Activated CD8-positive, alpha-beta memory T cell treated with anti-CD3 and anti-CD28 coated beads for 36 hours (primary cell): ENCODE results near the gene APOBEC3F. TPM values are rescaled to one million over a fixed set of nuclear protein-coding genes. Genes with fewer than 3 reads are reported as not detected.
"Not testable (repeated sequence)": the region's sequence is repeated elsewhere in the genome, so short reads cannot be mapped to it uniquely, and the experiment has no call there.

Experiments
- CTCF ChIA-PET: fragments of 350-600 bp; sonication (Branson Sonifier 250); formaldehyde crosslinking; loops from one replicate; lab custom pipeline; 2021; ENCODE audit warnings: antibody characterized with exemption; lab: Charles Lee
- POLR2A ChIA-PET: fragments of 350-600 bp; sonication (Branson Sonifier 250); formaldehyde crosslinking; loops from one replicate; lab custom pipeline; 2021; ENCODE audit warnings: antibody characterized with exemption; lab: Charles Lee
- total RNA-seq, 2 experiments: library from RNA; stranded (reverse); gene quantifications; one replicate each; pipeline ENCODE4 v1.2.3, GENCODE V29; 2021

The APOBEC3F gene
- total RNA-seq, 2 experiments from 2014 or later, result 28.6 to 30.0 TPM

DNA sequence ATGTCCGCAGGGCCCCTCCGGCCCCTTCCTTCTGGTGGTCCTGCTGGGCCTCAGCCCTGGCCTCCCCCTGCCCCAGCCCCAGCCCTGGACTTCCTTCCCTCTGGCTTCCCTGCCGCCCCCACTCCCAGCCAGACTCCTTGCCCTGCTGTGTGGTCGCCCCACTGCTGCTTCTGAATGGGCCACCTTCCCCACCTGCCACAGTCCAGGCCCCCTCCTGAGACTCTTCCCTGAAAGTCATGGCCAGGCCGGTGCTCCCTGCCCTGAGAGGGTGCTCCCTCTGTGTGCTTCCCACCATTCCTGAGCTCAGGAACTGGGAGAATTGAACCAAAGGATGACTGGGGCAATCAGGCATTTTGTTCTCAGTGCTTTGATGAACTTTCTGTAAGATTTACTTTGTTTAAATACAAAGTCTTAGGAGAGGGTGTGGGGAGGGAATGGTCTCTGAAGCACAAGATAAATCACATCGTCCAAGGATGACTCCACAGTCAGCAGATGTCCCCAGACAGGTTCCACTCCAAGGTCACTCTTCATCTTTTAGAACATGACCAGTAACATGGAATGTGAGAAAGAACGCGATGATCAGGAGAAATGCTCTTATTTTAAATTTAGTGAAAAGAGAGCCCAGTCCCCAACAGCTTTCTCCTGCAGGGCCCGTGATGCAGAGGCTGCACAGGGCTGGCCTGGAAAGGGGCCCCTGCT is 19.0 kb upstream of the APOBEC3F start:
- POLR2A ChIA-PET, result interaction anchor here (0.7 kb wide), 1 partner anchor 22 kb away, joined by 7 read pairs; no protein-coding TSS in a partner anchor
- CTCF ChIA-PET, result interaction anchor here (0.7 to 1.4 kb wide), 5 partner anchors 18 to 475 kb away, joined by 3 to 6 read pairs (median 3); no protein-coding TSS in a partner anchor

GRCh38 chr22:39024519-39025308 is 15.9 kb upstream of the APOBEC3F start:
- CTCF ChIA-PET, result no interaction called here
- POLR2A ChIA-PET, result interaction anchor here (0.5 kb wide), 1 partner anchor 97 kb away, joined by 5 read pairs; no protein-coding TSS in a partner anchor

DNA sequence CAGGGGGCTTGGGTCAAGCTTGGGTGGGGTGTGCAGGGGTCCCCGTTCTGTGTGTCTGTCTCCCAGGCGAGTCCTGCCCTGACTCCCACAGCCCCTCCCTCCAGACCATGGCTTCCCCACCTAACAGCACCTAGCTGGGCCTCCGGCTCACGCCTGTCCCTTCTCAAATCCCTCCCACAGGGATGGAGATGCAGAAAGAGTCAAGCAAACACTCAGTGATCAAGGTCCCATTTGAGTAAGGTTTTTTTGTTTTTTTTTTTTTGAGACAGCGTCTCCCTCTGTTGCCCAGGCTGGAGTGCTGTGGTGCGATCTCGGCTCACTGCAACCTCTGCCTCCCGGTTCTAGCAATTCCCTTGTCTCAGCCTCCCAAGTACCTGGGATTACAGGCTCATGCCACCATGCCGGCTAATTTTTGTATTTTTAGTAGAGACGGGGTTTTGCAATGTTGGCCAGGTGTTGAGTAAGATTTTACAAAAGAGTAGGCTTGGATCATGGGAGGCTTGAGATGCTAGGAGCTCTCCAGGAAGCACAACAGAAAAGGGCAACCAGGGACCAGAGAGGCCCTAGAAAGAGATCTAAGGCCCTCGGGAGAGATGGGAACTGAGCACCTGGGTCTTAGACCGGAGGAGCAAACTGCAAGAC is 14.0 kb upstream of the APOBEC3F start:
- ChIA-PET CTCF (no interaction called here), POLR2A (no interaction called here)

DNA sequence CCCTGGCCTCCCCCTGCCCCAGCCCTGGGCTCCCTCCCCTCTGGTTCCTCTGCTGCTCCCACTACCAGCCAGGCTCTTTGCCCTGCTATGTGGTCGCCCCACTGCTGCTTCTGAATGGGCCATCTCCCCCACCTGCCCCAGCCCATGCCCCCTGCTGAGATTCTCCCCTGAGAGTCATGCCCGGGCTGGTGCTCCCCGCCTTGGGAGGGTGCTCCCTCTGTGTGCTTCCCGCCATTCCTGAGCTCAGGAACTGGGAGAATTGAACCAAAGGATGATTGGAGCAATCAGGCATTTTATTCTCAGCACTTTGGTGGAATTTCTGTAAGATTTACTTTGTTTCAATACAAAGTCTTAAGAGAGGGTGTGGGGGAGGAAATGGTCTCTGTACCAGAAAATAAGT is 12.9 kb upstream of the APOBEC3F start:
- POLR2A ChIA-PET, result no interaction called here

GRCh38 chr22:39028281-39028680 is 12.4 kb upstream of the APOBEC3F start:
- ChIA-PET POLR2A (no interaction called here), CTCF (interaction anchor here (1.0 kb wide), 1 partner anchor 89 kb away, joined by 3 read pairs; no protein-coding TSS in a partner anchor)

More for the DNA sequence above, 12.9 kb upstream of the APOBEC3F start:
- CTCF ChIA-PET, result interaction anchor here (1.0 kb wide), 1 partner anchor 90 kb away, joined by 3 read pairs; no protein-coding TSS in a partner anchor

DNA sequence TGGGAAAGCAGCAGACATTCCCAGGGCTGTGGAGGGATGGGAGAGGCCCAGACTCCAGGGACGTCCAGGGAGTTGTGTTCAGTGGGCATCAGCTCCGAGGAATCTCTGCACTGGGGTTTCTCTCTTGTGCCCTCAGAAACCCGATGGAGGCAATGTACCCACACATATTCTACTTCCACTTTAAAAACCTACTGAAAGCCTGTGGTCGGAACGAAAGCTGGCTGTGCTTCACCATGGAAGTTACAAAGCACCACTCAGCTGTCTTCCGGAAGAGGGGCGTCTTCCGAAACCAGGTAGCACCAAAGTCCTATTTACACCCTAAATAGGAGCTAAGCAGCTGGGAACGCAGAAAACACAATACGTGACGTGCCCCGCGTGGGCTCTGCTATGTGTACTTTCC is 11.4 kb upstream of the APOBEC3F start:
- ChIA-PET CTCF (no interaction called here), POLR2A (interaction anchor here (0.6 kb wide), 1 partner anchor 114 kb away, joined by 3 read pairs; no protein-coding TSS in a partner anchor)

DNA sequence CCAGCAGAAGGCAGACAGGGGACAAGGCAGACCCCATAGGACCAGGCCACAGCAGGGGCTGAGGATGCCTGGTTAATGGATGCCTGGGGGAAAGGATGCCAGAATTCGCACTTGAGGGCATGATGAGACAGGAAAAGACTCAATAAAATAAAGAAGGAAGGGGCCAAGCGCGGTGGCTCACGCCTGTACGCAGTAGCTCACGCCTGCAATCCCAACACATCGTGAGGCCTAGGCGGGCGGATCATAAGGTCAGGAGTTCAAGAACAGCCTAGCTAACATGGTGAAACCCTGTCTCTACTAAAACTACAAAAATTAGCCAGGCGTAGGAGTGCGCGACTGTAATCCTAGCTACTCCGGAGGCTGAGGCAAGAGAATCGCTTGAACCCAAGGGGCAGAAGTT is 10.0 kb upstream of the APOBEC3F start:
- ChIA-PET CTCF (no interaction called here), POLR2A (no interaction called here)

GRCh38 chr22:39031434-39032295 is 9.0 kb upstream of the APOBEC3F start:
- CTCF ChIA-PET, result interaction anchor here (1.1 to 1.3 kb wide), 2 partner anchors 29 to 272 kb away, joined by 3 to 5 read pairs; no protein-coding TSS in a partner anchor
- POLR2A ChIA-PET, result interaction anchor here (0.6 kb wide), 1 partner anchor 16 kb away, joined by 3 read pairs; no protein-coding TSS in a partner anchor

- POLR2A ChIA-PET, CTCF ChIA-PET: not testable (repeated sequence)
Observed at GRCh38 chr22:39037071-39037470, 3.6 kb upstream of the APOBEC3F start.

DNA sequence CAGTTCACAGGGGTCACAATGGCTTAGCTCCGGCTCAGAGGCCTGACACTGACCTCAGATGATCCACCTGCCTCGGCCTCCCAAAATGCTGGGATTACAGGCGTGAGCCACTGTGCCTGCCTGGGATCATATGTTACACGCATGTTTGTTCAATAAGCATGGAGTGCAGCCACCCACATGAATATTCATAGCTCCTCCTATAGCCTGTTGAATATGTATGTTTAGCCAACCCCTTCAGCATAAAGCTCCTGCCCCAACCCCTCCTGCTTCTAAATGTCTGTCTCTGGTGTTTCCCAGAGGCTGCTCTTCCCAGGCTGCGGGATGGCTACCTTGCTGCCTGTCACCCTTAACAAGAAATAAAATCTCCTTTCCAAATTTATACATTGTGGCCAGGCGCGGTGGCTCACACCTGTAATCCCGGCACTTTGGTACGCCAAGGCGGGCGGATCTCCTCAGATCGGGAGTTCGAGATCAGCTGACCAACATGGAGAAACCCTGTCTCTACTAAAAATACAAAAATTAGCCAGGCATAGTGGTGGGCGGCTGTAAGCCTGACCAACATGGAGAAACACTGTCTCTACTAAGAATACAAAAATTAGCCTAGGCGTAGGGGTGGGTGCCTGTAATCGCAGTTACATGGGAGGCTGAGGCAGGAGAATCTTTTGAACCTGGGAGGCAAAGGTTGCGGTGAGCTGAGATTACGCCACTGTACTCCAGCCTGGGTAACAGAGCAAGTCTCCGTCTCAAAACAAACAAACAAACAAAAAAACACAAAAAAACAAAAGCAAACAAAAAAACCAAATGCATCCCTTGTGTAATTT is 1.1 kb upstream of the APOBEC3F start:
- ChIA-PET CTCF (interaction anchor here (0.7 kb wide), 1 partner anchor 170 kb away, joined by 6 read pairs; no protein-coding TSS in a partner anchor), POLR2A (interaction anchor here (0.6 kb wide), 1 partner anchor 578 kb away, joined by 3 read pairs; no protein-coding TSS in a partner anchor)

- CTCF ChIA-PET, result interaction anchor here (0.7 kb wide), 1 partner anchor 170 kb away, joined by 6 read pairs; no protein-coding TSS in a partner anchor
- POLR2A ChIA-PET, result not testable (repeated sequence)
Observed at GRCh38 chr22:39040155-39040537, 518 bp upstream of the APOBEC3F start.

DNA sequence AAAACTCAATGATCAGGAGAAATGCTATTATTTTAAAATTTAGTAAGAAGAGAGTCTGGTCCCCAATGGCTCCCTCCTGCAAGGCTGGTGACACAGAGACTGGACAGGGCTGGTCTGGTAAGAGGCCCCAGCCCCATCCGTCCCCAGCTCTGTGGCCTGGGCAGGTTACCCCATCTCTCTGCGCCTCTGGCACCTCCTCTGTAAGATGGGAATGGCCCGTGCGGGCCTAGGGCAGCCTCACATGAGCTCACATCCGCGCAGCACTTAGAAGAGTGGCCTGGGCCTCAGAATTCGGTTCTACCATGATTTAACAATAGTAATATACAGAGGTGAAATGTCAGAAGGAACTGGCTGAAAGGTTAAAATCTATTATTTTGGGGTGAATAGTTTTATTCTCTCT is 1.2 kb downstream of the APOBEC3F start:
- ChIA-PET POLR2A (interaction anchor here (0.6 kb wide), 1 partner anchor 22 kb away, joined by 3 read pairs; no protein-coding TSS in a partner anchor), CTCF (interaction anchor here (1.0 kb wide), 1 partner anchor 11 kb away, joined by 3 read pairs; no protein-coding TSS in a partner anchor)

DNA sequence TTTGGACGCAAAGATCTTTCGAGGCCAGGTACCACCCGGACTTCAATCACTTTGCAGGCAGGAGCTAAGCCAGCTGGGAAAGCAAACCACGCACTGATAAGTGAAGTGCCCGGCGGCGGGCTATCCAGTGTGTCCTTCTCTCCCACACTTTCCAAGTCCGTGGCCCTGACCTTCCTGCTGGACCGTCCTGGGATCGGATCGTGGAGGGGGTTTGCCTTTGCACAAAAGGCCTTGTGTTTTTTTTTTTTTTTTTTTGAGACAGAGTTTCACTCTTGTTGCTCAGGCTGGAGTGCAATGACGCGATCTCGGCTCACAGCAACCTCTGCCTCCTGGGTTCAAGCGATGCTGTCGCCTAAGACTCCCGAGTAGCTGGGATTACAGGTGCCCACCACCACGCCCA is 2.4 kb downstream of the APOBEC3F start:
- CTCF ChIA-PET, result interaction anchor here (0.7 kb wide), 1 partner anchor 248 kb away, joined by 5 read pairs; no protein-coding TSS in a partner anchor
- POLR2A ChIA-PET, result not testable (repeated sequence)

- POLR2A ChIA-PET, result interaction anchor here (0.7 kb wide), 1 partner anchor 289 kb away, joined by 3 read pairs; the partner anchor contains the start of gene SUN2
- CTCF ChIA-PET, result not testable (repeated sequence)
Observed at GRCh38 chr22:39045136-39045535, 4.5 kb downstream of the APOBEC3F start.

DNA sequence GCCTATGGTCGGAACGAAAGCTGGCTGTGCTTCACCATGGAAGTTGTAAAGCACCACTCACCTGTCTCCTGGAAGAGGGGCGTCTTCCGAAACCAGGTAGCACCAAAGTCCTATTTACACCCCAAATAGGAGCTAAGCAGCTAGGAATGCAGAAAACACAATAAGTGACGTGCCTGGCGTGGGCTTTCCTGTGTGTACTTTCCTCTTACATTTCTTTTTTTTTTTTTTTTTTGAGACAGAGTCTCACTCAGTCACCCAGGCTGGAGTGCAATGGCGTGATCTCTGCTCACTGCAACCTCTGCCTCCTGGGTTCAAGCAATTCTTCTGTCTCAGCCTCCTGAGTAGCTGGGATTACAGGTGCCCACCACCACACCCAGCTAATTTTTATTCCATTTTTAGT is 8.8 kb downstream of the APOBEC3F start:
- POLR2A ChIA-PET, CTCF ChIA-PET: not testable (repeated sequence)

DNA sequence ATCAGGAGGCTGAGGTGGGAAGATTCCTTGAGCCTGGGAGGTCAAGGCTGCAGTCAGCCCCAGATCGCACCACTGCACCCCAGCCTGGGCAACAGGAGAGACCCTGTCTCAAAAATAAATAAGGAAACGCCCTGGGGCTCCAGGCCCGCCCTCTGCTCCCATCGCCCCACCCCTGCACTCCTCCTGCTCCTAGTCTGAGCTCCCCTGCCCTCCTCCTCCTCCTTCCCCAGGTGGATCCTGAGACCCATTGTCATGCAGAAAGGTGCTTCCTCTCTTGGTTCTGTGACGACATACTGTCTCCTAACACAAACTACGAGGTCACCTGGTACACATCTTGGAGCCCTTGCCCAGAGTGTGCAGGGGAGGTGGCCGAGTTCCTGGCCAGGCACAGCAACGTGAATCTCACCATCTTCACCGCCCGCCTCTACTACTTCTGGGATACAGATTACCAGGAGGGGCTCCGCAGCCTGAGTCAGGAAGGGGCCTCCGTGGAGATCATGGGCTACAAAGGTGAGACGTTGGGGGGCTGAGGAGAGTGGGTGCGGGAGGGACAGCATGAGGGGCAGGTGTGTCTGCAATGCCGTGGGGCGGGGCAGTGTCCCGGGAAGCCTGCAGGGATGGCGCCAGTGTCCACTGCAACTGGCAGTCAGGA is 11.3 kb downstream of the APOBEC3F start:
- POLR2A ChIA-PET, result interaction anchor here (0.6 kb wide), 1 partner anchor 116 kb away, joined by 4 read pairs; no protein-coding TSS in a partner anchor
- CTCF ChIA-PET, result not testable (repeated sequence)

GRCh38 chr22:39055658-39056057 is 15.0 kb downstream of the APOBEC3F start:
- ChIA-PET CTCF (no interaction called here), POLR2A (no interaction called here)
